HepG2 (cell line): ENCODE results near the gene NFKBIA. TPM values are rescaled to one million over a fixed set of nuclear protein-coding genes. Genes with fewer than 3 reads are reported as not detected.

Source experiments
- CEBPB ChIP-seq: IDR thresholded peaks from 2 replicates; pipeline ENCODE4 v1.6.1; 2011; ENCODE audit warnings: low read depth, low read length, improper control_type of control experiment, borderline replicate concordance
- CREM ChIP-seq, 2 experiments: sonication (generic) in 1 of 2; formaldehyde crosslinking in 1 of 2; IDR thresholded peaks; 2 replicates each; pipeline versions ENCODE4 v1.4.0 to v1.6.1; 2016 to 2020; ENCODE audit warnings: antibody characterized with exemption in 1 of 2, mild to moderate bottlenecking in 1 of 2, missing genetic modification reagents in 1 of 2
- EP300 ChIP-seq, 3 experiments: sonication (generic) in 1 of 3; formaldehyde crosslinking in 1 of 3; IDR thresholded peaks; 2 replicates each; pipeline versions ENCODE4 v1.5.1 to v1.6.1; 2011 to 2020; ENCODE audit warnings: low read depth in 2 of 3, low read length in 2 of 3, borderline replicate concordance in 1 of 3, improper control_type of control experiment in 1 of 3, mild to moderate bottlenecking in 1 of 3, missing genetic modification reagents in 1 of 3, moderate library complexity in 1 of 3
- FOXA1 ChIP-seq, 2 experiments: fragments of 450-650 bp in 1 of 2; sonication (generic) in 1 of 2; formaldehyde crosslinking in 1 of 2; IDR thresholded peaks; 2 replicates each; pipeline versions ENCODE4 v1.4.0 to v1.6.1; 2016 to 2020; ENCODE audit warnings: missing genetic modification reagents in 1 of 2
- FOXA3 ChIP-seq: IDR thresholded peaks from 2 replicates; pipeline ENCODE4 v1.6.1; 2016; ENCODE audit warnings: missing genetic modification reagents, missing compliant biosample characterization
- HES4 ChIP-seq: sonication (generic); formaldehyde crosslinking; IDR thresholded peaks from 2 replicates; pipeline ENCODE4 v1.9.0; 2021; ENCODE audit warnings: mild to moderate bottlenecking, missing genetic modification reagents, borderline replicate concordance
- HOXA7 ChIP-seq: sonication (generic); formaldehyde crosslinking; IDR thresholded peaks from 2 replicates; pipeline ENCODE4 v1.8.1; 2022; ENCODE audit warnings: mild to moderate bottlenecking, missing genetic modification reagents, moderate library complexity
- KAT7 ChIP-seq: IDR thresholded peaks from 2 replicates; pipeline ENCODE4 v1.6.1; 2018; ENCODE audit warnings: borderline replicate concordance, missing compliant biosample characterization
- MBD4 ChIP-seq: IDR thresholded peaks from 2 replicates; pipeline ENCODE4 v1.6.1; 2012; ENCODE audit warnings: low read length, inconsistent platforms, borderline replicate concordance
- MED1 ChIP-seq: sonication (generic); formaldehyde crosslinking; IDR thresholded peaks from 2 replicates; pipeline ENCODE4 v1.4.0; 2020; ENCODE audit warnings: missing genetic modification reagents
- NAIF1 ChIP-seq: sonication (generic); formaldehyde crosslinking; IDR thresholded peaks from 2 replicates; pipeline ENCODE4 v1.5.0; 2020; ENCODE audit warnings: mild to moderate bottlenecking, missing genetic modification reagents, borderline replicate concordance
- NCOA2 ChIP-seq: sonication (generic); formaldehyde crosslinking; IDR thresholded peaks from 2 replicates; pipeline ENCODE4 v1.8.0; 2022; ENCODE audit warnings: inconsistent platforms
- NR3C1 ChIP-seq: sonication (generic); formaldehyde crosslinking; IDR thresholded peaks from 2 replicates; pipeline ENCODE4 v1.4.0; 2020; ENCODE audit warnings: missing genetic modification reagents
- PAX8 ChIP-seq: sonication (generic); formaldehyde crosslinking; IDR thresholded peaks from 2 replicates; pipeline ENCODE4 v1.8.0; 2022; ENCODE audit warnings: mild to moderate bottlenecking, missing genetic modification reagents, borderline replicate concordance
- POLR2G ChIP-seq: fragments of 200-400 bp; formaldehyde crosslinking; IDR thresholded peaks from 2 replicates; pipeline ENCODE4 v1.6.1; 2018; ENCODE audit warnings: mild to moderate bottlenecking, low read depth, low read length, moderate library complexity
- SRY ChIP-seq: sonication (generic); formaldehyde crosslinking; IDR thresholded peaks from 2 replicates; pipeline ENCODE4 v1.8.0; 2022; ENCODE audit warnings: mild to moderate bottlenecking, missing genetic modification reagents
- SSRP1 ChIP-seq: IDR thresholded peaks from 2 replicates; pipeline ENCODE4 v1.6.1; 2016; ENCODE audit warnings: control low read depth
- STAG1 ChIP-seq: sonication (generic); formaldehyde crosslinking; IDR thresholded peaks from 2 replicates; pipeline ENCODE4 v1.4.0; 2020; ENCODE audit warnings: missing genetic modification reagents
- TEAD2 ChIP-seq: sonication (generic); formaldehyde crosslinking; IDR thresholded peaks from 2 replicates; pipeline ENCODE4 v1.9.0; 2021; ENCODE audit warnings: missing genetic modification reagents
- WIZ ChIP-seq: sonication (generic); formaldehyde crosslinking; IDR thresholded peaks from 2 replicates; pipeline ENCODE4 v1.5.1; 2020; ENCODE audit warnings: mild to moderate bottlenecking, missing genetic modification reagents
- ZFP90 ChIP-seq: sonication (generic); formaldehyde crosslinking; IDR thresholded peaks from 2 replicates; pipeline ENCODE4 v1.8.0; 2022; ENCODE audit warnings: missing genetic modification reagents, mild to moderate bottlenecking, inconsistent platforms, borderline replicate concordance
- ZNF20 ChIP-seq: sonication (generic); formaldehyde crosslinking; IDR thresholded peaks from 2 replicates; pipeline ENCODE4 v1.4.0; 2020; ENCODE audit warnings: mild to moderate bottlenecking, moderate library complexity, missing genetic modification reagents
- ZNF282 ChIP-seq: fragments of 450-650 bp; IDR thresholded peaks from 2 replicates; pipeline ENCODE4 v1.6.1; 2018; ENCODE audit not compliant: partially characterized antibody
- ZZZ3 ChIP-seq: sonication (generic); formaldehyde crosslinking; IDR thresholded peaks from 2 replicates; pipeline ENCODE4 v1.4.0; 2020; ENCODE audit warnings: missing genetic modification reagents, mild to moderate bottlenecking, borderline replicate concordance
- polyA plus RNA-seq, 8 experiments: library from polyadenylated mRNA; depleted of rRNA in 3 of 8; stranded (reverse) in 7 of 8; unstranded in 1 of 8; fragments of >200 nt; fragmentation: Illumina TruSeq in 4 of 8; extraction: Trizol in 4 of 8; gene quantifications; 2 replicates each; pipeline versions ENCODE4 v1.2.1 to v1.2.3, GENCODE V29; 2011 to 2016; ENCODE audit warnings: low read depth in 4 of 8, missing spikeins in 1 of 8, mixed read lengths in 1 of 8; ENCODE audit not compliant: insufficient read depth in 1 of 8
- total RNA-seq, 5 experiments: library from RNA; depleted of rRNA; stranded (reverse); fragments of >200 nt; fragmentation: Illumina TruSeq; extraction: Trizol; gene quantifications; 2 replicates each; pipeline ENCODE4 v1.2.3, GENCODE V29; 2016; ENCODE audit warnings: low read depth in 1 of 5
- TF ChIP-seq, protein P1 (sequence below): sonication (generic); formaldehyde crosslinking; IDR thresholded peaks from 2 replicates; pipeline ENCODE4 v1.4.0; 2020; ENCODE audit warnings: missing genetic modification reagents
- TF ChIP-seq, protein P2 (sequence below): IDR thresholded peaks from 2 replicates; pipeline ENCODE4 v1.6.1; 2016; ENCODE audit warnings: mild to moderate bottlenecking, missing biosample characterization, missing genetic modification reagents
- TF ChIP-seq, protein P3 (sequence below): sonication (generic); formaldehyde crosslinking; IDR thresholded peaks from 2 replicates; pipeline ENCODE4 v1.4.0; 2020; ENCODE audit warnings: mild to moderate bottlenecking, low read depth, missing genetic modification reagents

NFKBIA gene
- total and polyA plus RNA-seq, 2 of the 13 experiments (the other 11 are each of a cell fraction or from before 2014, with no cell fraction given): 197 to 319 TPM

DNA sequence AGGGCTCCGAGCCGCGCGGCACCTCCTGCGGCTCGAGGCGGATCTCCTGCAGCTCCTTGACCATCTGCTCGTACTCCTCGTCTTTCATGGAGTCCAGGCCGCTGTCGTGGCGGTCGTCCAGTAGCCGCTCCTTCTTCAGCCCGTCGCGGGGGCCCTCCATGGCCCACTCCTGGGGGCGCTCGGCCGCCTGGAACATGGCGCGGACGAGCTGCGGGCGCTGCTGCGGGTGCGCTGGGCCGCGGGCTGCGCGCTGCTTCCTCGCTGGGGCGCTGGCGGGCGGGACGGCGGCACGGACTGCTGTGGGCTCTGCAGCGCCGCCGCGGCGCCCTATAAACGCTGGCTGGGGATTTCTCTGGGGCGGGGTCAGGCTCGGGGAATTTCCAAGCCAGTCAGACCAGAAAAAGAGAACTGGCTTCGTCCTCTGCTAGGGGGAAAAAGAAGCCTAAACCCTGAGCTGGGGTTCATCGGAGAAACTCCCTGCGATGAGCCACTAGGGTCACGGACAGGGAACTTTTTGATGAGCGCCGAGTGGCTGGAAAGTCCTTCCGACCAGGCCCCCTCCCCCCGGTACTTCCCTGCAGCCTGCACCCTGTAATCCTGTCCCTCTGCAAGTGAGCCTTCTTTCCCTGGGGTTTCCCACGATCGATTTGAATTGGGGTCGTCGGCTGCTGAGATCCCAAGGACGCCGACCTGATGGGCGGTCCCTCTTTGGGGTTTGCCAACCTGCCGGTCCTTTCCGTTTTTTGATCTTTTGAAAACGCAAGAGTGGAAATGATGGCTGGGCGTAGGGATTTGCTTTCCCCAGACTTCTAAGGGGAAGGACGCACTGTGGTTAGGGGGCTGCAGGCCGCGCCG, at the start of gene NFKBIA (continued):
- TF ChIP-seq, protein P1, sequence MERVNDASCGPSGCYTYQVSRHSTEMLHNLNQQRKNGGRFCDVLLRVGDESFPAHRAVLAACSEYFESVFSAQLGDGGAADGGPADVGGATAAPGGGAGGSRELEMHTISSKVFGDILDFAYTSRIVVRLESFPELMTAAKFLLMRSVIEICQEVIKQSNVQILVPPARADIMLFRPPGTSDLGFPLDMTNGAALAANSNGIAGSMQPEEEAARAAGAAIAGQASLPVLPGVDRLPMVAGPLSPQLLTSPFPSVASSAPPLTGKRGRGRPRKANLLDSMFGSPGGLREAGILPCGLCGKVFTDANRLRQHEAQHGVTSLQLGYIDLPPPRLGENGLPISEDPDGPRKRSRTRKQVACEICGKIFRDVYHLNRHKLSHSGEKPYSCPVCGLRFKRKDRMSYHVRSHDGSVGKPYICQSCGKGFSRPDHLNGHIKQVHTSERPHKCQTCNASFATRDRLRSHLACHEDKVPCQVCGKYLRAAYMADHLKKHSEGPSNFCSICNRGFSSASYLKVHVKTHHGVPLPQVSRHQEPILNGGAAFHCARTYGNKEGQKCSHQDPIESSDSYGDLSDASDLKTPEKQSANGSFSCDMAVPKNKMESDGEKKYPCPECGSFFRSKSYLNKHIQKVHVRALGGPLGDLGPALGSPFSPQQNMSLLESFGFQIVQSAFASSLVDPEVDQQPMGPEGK (CRISPR knock-in tag): peak; percentile 96
- TF ChIP-seq, protein P2, sequence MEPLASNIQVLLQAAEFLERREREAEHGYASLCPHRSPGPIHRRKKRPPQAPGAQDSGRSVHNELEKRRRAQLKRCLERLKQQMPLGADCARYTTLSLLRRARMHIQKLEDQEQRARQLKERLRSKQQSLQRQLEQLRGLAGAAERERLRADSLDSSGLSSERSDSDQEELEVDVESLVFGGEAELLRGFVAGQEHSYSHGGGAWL (CRISPR knock-in tag): peak; percentile 78
- TF ChIP-seq WIZ (CRISPR knock-in tag): 0 out of 2 replicates have a peak, but pooled peaks have one; percentile 55
- peak; percentile 82 for TF ChIP-seq ZZZ3 (CRISPR knock-in tag)
- no peak for TF ChIP-seq CEBPB
- peak; percentile 73 for TF ChIP-seq NCOA2
- TF ChIP-seq STAG1: peak; percentile 65; the same call in 1 of the 2 replicates
- peak; percentile 79; the same call in 1 of the 2 replicates for TF ChIP-seq CREM (IDR thresholded peaks at IDR 0.05)
- 0 out of 2 replicates have a peak, but pooled peaks have one; percentile 2 for TF ChIP-seq CREM (CRISPR knock-in tag; IDR thresholded peaks at IDR 0.05)
- TF ChIP-seq SSRP1 (CRISPR knock-in tag): peak; percentile 74; the same call in 1 of the 2 replicates
- TF ChIP-seq NR3C1 (CRISPR knock-in tag): no peak
- TF ChIP-seq ZFP90: no peak; the same call in none of the 2 replicates
- TF ChIP-seq ZNF282: no peak
- TF ChIP-seq NAIF1: no peak
- TF ChIP-seq TEAD2 (CRISPR knock-in tag): peak; percentile 50; the same call in 1 of the 2 replicates
- 0 out of 2 replicates have a peak, but pooled peaks have one; percentile 56 for TF ChIP-seq KAT7 (CRISPR knock-in tag)
- peak; percentile 89 for TF ChIP-seq MED1 (CRISPR knock-in tag)
- TF ChIP-seq FOXA1 (IDR thresholded peaks at IDR 0.05): no peak
- no peak for TF ChIP-seq FOXA1 (CRISPR knock-in tag; IDR thresholded peaks at IDR 0.05)
- TF ChIP-seq, protein P3, sequence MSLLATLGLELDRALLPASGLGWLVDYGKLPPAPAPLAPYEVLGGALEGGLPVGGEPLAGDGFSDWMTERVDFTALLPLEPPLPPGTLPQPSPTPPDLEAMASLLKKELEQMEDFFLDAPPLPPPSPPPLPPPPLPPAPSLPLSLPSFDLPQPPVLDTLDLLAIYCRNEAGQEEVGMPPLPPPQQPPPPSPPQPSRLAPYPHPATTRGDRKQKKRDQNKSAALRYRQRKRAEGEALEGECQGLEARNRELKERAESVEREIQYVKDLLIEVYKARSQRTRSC (CRISPR knock-in tag): no peak; the same call in 1 of the 2 replicates
- TF ChIP-seq PAX8: peak; percentile 98
- no peak for TF ChIP-seq ZNF20 (CRISPR knock-in tag)
- TF ChIP-seq SRY: peak; percentile 99
- peak; percentile 41 for TF ChIP-seq FOXA3 (CRISPR knock-in tag)
- TF ChIP-seq EP300 (IDR thresholded peaks at IDR 0.05; ENCODE audit: low read depth in 2 of 2, low read length in 2 of 2): peak in 1 of 2 experiments; percentile 54; a peak in 3 of 4 replicates
- TF ChIP-seq EP300 (CRISPR knock-in tag; IDR thresholded peaks at IDR 0.05; ENCODE audit: borderline replicate concordance): peak; percentile 59; the same call in 1 of the 2 replicates
- TF ChIP-seq HOXA7 (CRISPR knock-in tag): no peak
- TF ChIP-seq HES4 (CRISPR knock-in tag): peak; percentile 96
- TF ChIP-seq MBD4: no peak
- peak; percentile 100 for TF ChIP-seq POLR2G
